Measurements from ENCODE around the gene C1orf50. TPM values are rescaled to one million over a fixed set of nuclear protein-coding genes. Genes with fewer than 3 reads are reported as not detected.

C1orf50 gene
- total and polyA plus RNA-seq, 2 donors (not counting 3 experiments of a cell fraction or from before 2014, with no cell fraction given): 4.8 to 7.4 TPM

GRCh38 chr1:42741706-42742105 lies 25.3 kb upstream of the C1orf50 start:
- Histone ChIP-seq H3K9me1 (replicated peaks; ENCODE audit: control insufficient read depth, extremely low read depth, insufficient read depth, low read length) (no peaks in the 10 kb centered on the region), H3K4me3 (replicated peaks in 1 of 3; ENCODE audit: insufficient read depth in 1 of 3, low read depth in 1 of 3, low read length in 3 of 3) (no peak overlapping the region), H3K79me2 (ENCODE audit: control insufficient read depth, insufficient read depth, low read length) (no peaks in the 10 kb centered on the region), H3K27me3 (ENCODE audit: control insufficient read depth in 2 of 2, insufficient read depth in 2 of 2, low read length in 2 of 2) (no peaks in the 10 kb centered on the region), H2AFZ (ENCODE audit: low read depth, low read length) (no peak overlapping the region), H3K27ac (ENCODE audit: insufficient read depth, low read depth, low read length) (no peak overlapping the region), H4K20me1 (replicated peaks; ENCODE audit: control insufficient read depth, extremely low read depth, insufficient read depth, low read length) (no peaks in the 10 kb centered on the region), H3K36me3 (ENCODE audit: control insufficient read depth in 2 of 2, extremely low read depth in 1 of 2, insufficient read depth in 2 of 2, low read length in 2 of 2) (peaks cover 0 to 8% of the 10 kb centered on the region in 2 experiments), H3K9ac (replicated peaks; ENCODE audit: extremely low read depth, insufficient read depth, low read length) (no peak overlapping the region), H3K4me1 (ENCODE audit: control insufficient read depth, extremely low read depth, insufficient read depth, low read length) (no peaks in the 10 kb centered on the region), H3K4me2 (ENCODE audit: insufficient read depth, low read length) (no peak overlapping the region), H3K9me3 (replicated peaks; ENCODE audit: control insufficient read depth, insufficient read depth, low read length) (no peaks in the 10 kb centered on the region)
- no TSS peak for BruUV-seq (replicated peaks)
- TF ChIP-seq GATA2 (IDR thresholded peaks at IDR 0.05; ENCODE audit: insufficient read depth, insufficient read length, low read depth, low read length) (no peak), EZH2 (IDR thresholded peaks at IDR 0.05; ENCODE audit: borderline replicate concordance, low read depth, low read length, severe bottlenecking) (no peak), MAX (IDR thresholded peaks at IDR 0.05; ENCODE audit: insufficient read depth, insufficient read length) (no peak), MYC (IDR thresholded peaks at IDR 0.05; ENCODE audit: low read depth, low read length) (no peak), FOS (IDR thresholded peaks at IDR 0.05; ENCODE audit: borderline replicate concordance, insufficient read depth, low read length) (no peak), POLR2AphosphoS5 (IDR thresholded peaks at IDR 0.05; ENCODE audit: insufficient read depth, low read depth, low read length) (no peak), POLR2A (IDR thresholded peaks at IDR 0.05; ENCODE audit: low read depth, low read length) (no peak), JUN (IDR thresholded peaks at IDR 0.05; ENCODE audit: borderline replicate concordance, insufficient read depth, insufficient read length, low read depth) (no peak)
- TF ChIP-seq, protein P1, sequence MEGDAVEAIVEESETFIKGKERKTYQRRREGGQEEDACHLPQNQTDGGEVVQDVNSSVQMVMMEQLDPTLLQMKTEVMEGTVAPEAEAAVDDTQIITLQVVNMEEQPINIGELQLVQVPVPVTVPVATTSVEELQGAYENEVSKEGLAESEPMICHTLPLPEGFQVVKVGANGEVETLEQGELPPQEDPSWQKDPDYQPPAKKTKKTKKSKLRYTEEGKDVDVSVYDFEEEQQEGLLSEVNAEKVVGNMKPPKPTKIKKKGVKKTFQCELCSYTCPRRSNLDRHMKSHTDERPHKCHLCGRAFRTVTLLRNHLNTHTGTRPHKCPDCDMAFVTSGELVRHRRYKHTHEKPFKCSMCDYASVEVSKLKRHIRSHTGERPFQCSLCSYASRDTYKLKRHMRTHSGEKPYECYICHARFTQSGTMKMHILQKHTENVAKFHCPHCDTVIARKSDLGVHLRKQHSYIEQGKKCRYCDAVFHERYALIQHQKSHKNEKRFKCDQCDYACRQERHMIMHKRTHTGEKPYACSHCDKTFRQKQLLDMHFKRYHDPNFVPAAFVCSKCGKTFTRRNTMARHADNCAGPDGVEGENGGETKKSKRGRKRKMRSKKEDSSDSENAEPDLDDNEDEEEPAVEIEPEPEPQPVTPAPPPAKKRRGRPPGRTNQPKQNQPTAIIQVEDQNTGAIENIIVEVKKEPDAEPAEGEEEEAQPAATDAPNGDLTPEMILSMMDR (IDR thresholded peaks at IDR 0.05; ENCODE audit: extremely low read depth in 1 of 2, insufficient read depth in 1 of 2, low read depth in 1 of 2, low read length in 2 of 2): no peak
- DNase-seq (ENCODE audit: low read depth, low spot score) (no peak), FAIRE-seq (no peak)
- intact Hi-C loops (cut with micrococcal nuclease) (no loop called here), dilution Hi-C loops (cut with MboI; ENCODE audit: extremely low pct_ligation_motif_present, low sequenced_read_pairs) (no loop called here)
- ChIA-PET POLR2A (no interaction called here), CTCF (interaction anchor here (1.2 to 6.1 kb wide), 2 partner anchors 11 to 164 kb away, joined by 3 to 79 read pairs; no protein-coding TSS in a partner anchor)

All from endothelial cell of umbilical vein (primary cell).